Endothelial cell of umbilical vein (primary cell): Measurements from ENCODE around the gene NDUFAF2. TPM values are rescaled to one million over a fixed set of nuclear protein-coding genes. Genes with fewer than 3 reads are reported as not detected.

Experiments
- BruUV-seq: library from RNA; stranded (reverse); fragments of 400-500 nt; replicated peaks from 2 replicates; lab custom pipeline; 2021; lab: Mats Ljungman, UMichigan
- CTCF ChIA-PET: fragments of 300-600, 350-600 bp; sonication (Branson Sonifier 250); formaldehyde crosslinking; loops from one replicate; lab custom pipeline; 2021; ENCODE audit warnings: antibody characterized with exemption, inconsistent platforms; lab: Charles Lee
- POLR2A ChIA-PET: fragments of 300-600, 350-600 bp; sonication (Branson Sonifier 250); formaldehyde crosslinking; loops from one replicate; lab custom pipeline; 2021; ENCODE audit warnings: antibody characterized with exemption, inconsistent platforms; lab: Charles Lee
- DNase-seq: peaks from one replicate; pipeline ENCODE4 v3.0.0-alpha.2; 2011; ENCODE audit warnings: low read depth, low spot score
- FAIRE-seq: peaks from 2 replicates; lab custom pipeline; 2011; peaks lifted over from hg19 to GRCh38; lab: Jason Lieb, UNC
- H2AFZ ChIP-seq: 2 replicates; pipeline ENCODE4 v1.6.0; 2012; ENCODE audit warnings: low read depth, low read length, control low read depth, inconsistent platforms
- H3K27ac ChIP-seq: 2 replicates; pipeline ENCODE4 v1.5.1; 2011; ENCODE audit warnings: low read depth, mild to moderate bottlenecking, control low read depth, low read length, moderate library complexity; ENCODE audit not compliant: insufficient read depth
- H3K27me3 ChIP-seq, 2 experiments: 2 replicates each; pipeline versions ENCODE4 v1.6.0 to v1.6.1; 2011; ENCODE audit warnings: low read length in 2 of 2, mixed read lengths in 1 of 2; ENCODE audit not compliant: control insufficient read depth in 2 of 2, insufficient read depth in 2 of 2
- H3K36me3 ChIP-seq, 2 experiments: 2 replicates in 1 of 2; 3 replicates in 1 of 2; pipeline ENCODE4 v1.5.1; 2011; ENCODE audit warnings: low read length in 2 of 2, mild to moderate bottlenecking in 1 of 2, moderate library complexity in 1 of 2; ENCODE audit not compliant: control insufficient read depth in 2 of 2, insufficient read depth in 2 of 2; ENCODE audit errors: extremely low read depth in 1 of 2
- H3K4me1 ChIP-seq: 3 replicates; pipeline ENCODE4 v1.5.1; 2011; ENCODE audit warnings: mild to moderate bottlenecking, low read length; ENCODE audit not compliant: control insufficient read depth, insufficient read depth; ENCODE audit errors: extremely low read depth
- H3K4me2 ChIP-seq: 2 replicates; pipeline ENCODE4 v1.6.1; 2011; ENCODE audit warnings: low read length, control low read depth, mixed read lengths; ENCODE audit not compliant: insufficient read depth
- H3K4me3 ChIP-seq, 3 experiments: fragments of 200-600 bp in 1 of 3; sonication (generic), shearing (Covaris generic) in 1 of 3; replicated peaks in 1 of 3; 2 replicates each; pipeline ENCODE4 v1.5.1; 2011 to 2016; ENCODE audit warnings: control low read depth in 3 of 3, low read length in 3 of 3, mild to moderate bottlenecking in 2 of 3, inconsistent platforms in 1 of 3, low read depth in 1 of 3, moderate library complexity in 1 of 3; ENCODE audit not compliant: insufficient read depth in 1 of 3
- H3K79me2 ChIP-seq: 2 replicates; pipeline ENCODE4 v1.6.0; 2012; ENCODE audit warnings: low read length, inconsistent platforms; ENCODE audit not compliant: control insufficient read depth, insufficient read depth
- H3K9ac ChIP-seq: replicated peaks from 2 replicates; pipeline ENCODE3; 2011; ENCODE audit warnings: low read length, control low read depth; ENCODE audit not compliant: insufficient read depth; ENCODE audit errors: extremely low read depth
- H3K9me1 ChIP-seq: replicated peaks from 3 replicates; pipeline ENCODE4 v1.6.0; 2011; ENCODE audit warnings: mild to moderate bottlenecking, low read length; ENCODE audit not compliant: control insufficient read depth, insufficient read depth; ENCODE audit errors: extremely low read depth
- H3K9me3 ChIP-seq: replicated peaks from 2 replicates; pipeline ENCODE4 v1.5.1; 2012; ENCODE audit warnings: low read length, inconsistent platforms; ENCODE audit not compliant: control insufficient read depth, insufficient read depth
- H4K20me1 ChIP-seq: replicated peaks from 2 replicates; pipeline ENCODE3; 2011; ENCODE audit warnings: mild to moderate bottlenecking, low read length; ENCODE audit not compliant: control insufficient read depth, insufficient read depth; ENCODE audit errors: extremely low read depth
- CTCF ChIP-seq, 2 donors: IDR thresholded peaks; 1 replicate in 1 of 2; 2 replicates in 1 of 2; pipeline ENCODE4 v1.5.1; 2011; ENCODE audit warnings: low read length in 2 of 2, mild to moderate bottlenecking in 2 of 2, moderate library complexity in 2 of 2, control low read depth in 1 of 2, inconsistent platforms in 1 of 2, low read depth in 1 of 2; ENCODE audit not compliant: insufficient read depth in 1 of 2; ENCODE audit errors: extremely low read depth in 1 of 2
- EZH2 ChIP-seq: IDR thresholded peaks from 2 replicates; pipeline ENCODE4 v1.6.1; 2012; ENCODE audit warnings: borderline replicate concordance, low read depth, mild to moderate bottlenecking, moderate library complexity, low read length, inconsistent platforms; ENCODE audit not compliant: severe bottlenecking
- FOS ChIP-seq: IDR thresholded peaks from 2 replicates; pipeline ENCODE4 v1.6.1; 2011; ENCODE audit warnings: mild to moderate bottlenecking, low read length, moderate library complexity, borderline replicate concordance; ENCODE audit not compliant: insufficient read depth
- GATA2 ChIP-seq: IDR thresholded peaks from 2 replicates; pipeline ENCODE4 v1.7.0; 2011; ENCODE audit warnings: low read depth, mild to moderate bottlenecking, moderate library complexity, mixed read lengths, low read length; ENCODE audit not compliant: insufficient read length, insufficient read depth
- JUN ChIP-seq: IDR thresholded peaks from 2 replicates; pipeline ENCODE4 v1.6.1; 2011; ENCODE audit warnings: borderline replicate concordance, low read depth; ENCODE audit not compliant: insufficient read length, insufficient read depth
- MAX ChIP-seq: IDR thresholded peaks from 2 replicates; pipeline ENCODE4 v1.6.1; 2011; ENCODE audit not compliant: insufficient read depth, insufficient read length
- MYC ChIP-seq: IDR thresholded peaks from one replicate; pipeline ENCODE4 v1.6.1; 2011; ENCODE audit warnings: mild to moderate bottlenecking, low read depth, low read length
- POLR2A ChIP-seq: IDR thresholded peaks from 2 replicates; pipeline ENCODE4 v1.6.1; 2012; ENCODE audit warnings: low read depth, mild to moderate bottlenecking, control low read depth, low read length
- POLR2AphosphoS5 ChIP-seq: IDR thresholded peaks from 2 replicates; pipeline ENCODE4 v1.6.1; 2012; ENCODE audit warnings: low read depth, mild to moderate bottlenecking, control low read depth, low read length, moderate library complexity; ENCODE audit not compliant: insufficient read depth
- dilution Hi-C: fragments of 300-500 bp; cut with MboI; formaldehyde crosslinking; loops from one replicate; pipeline ENCODE4 v1.15.0; 2019; ENCODE audit warnings: low sequenced_read_pairs; ENCODE audit not compliant: extremely low pct_ligation_motif_present
- intact Hi-C: fragments of 100-400 bp; cut with micrococcal nuclease; formaldehyde crosslinking; loops from one replicate; pipeline ENCODE4 v1.10.0; 2022
- polyA plus RNA-seq, 4 experiments: library from polyadenylated mRNA; depleted of rRNA in 3 of 4; stranded (reverse) in 3 of 4; unstranded in 1 of 4; fragments of >200 nt; gene quantifications; 2 replicates each; pipeline versions ENCODE4 v1.2.1 to v1.2.3, GENCODE V29; 2011 to 2012; ENCODE audit warnings: missing spikeins in 1 of 4
- total RNA-seq: library from RNA; stranded (reverse); gene quantifications from 2 replicates; pipeline ENCODE4 v1.2.3, GENCODE V29; 2021

The NDUFAF2 gene
- total and polyA plus RNA-seq, 2 donors (not counting 3 experiments of a cell fraction or from before 2014, with no cell fraction given) = 10.7 to 39.9 TPM

- intact Hi-C loops = no loop called here
- no peak for FAIRE-seq
- Histone ChIP-seq H3K79me2 (no peaks in the 10 kb centered on the region), H2AFZ (no peak overlapping the region), H3K9me3 (no peaks in the 10 kb centered on the region), H3K9ac (no peak overlapping the region), H3K27me3 (no peaks in the 10 kb centered on the region), H3K4me1 (no peaks in the 10 kb centered on the region), H3K9me1 (no peaks in the 10 kb centered on the region), H3K4me3 (no peak overlapping the region), H3K27ac (no peak overlapping the region), H3K36me3 (no peaks in the 10 kb centered on the region), H4K20me1 (no peaks in the 10 kb centered on the region), H3K4me2 (no peak overlapping the region)
- TF ChIP-seq EZH2 (no peak), FOS (no peak), MYC (no peak), POLR2AphosphoS5 (no peak), JUN (no peak), POLR2A (no peak)
- no TSS peak for BruUV-seq
- dilution Hi-C loops = no loop called here
- no peak for DNase-seq
- ChIA-PET POLR2A (no interaction called here), CTCF (interaction anchor here (1.1 to 2.4 kb wide), 5 partner anchors 19 to 192 kb away, joined by 3 to 9 read pairs (median 4); partner anchors contain the start of gene ZSWIM6)
These were observed 194.3 kb downstream of the NDUFAF2 start for GRCh38 chr5:61139094-61139873.

GRCh38 chr5:61139931-61140330, 194.9 kb downstream of the NDUFAF2 start:
- Histone ChIP-seq H3K9me1 (no peaks in the 10 kb centered on the region), H3K36me3 (no peaks in the 10 kb centered on the region), H4K20me1 (no peaks in the 10 kb centered on the region), H3K27me3 (no peaks in the 10 kb centered on the region), H2AFZ (no peak overlapping the region), H3K9ac (no peak overlapping the region), H3K9me3 (no peaks in the 10 kb centered on the region), H3K4me3 (no peak overlapping the region), H3K79me2 (no peaks in the 10 kb centered on the region), H3K27ac (no peak overlapping the region), H3K4me1 (no peaks in the 10 kb centered on the region), H3K4me2 (no peak overlapping the region)
- DNase-seq (no peak), FAIRE-seq (no peak)
- BruUV-seq = no TSS peak
- dilution Hi-C loops (no loop called here), intact Hi-C loops (no loop called here)
- POLR2A ChIA-PET = no interaction called here
- no peak for TF ChIP-seq MYC
- no peak for TF ChIP-seq JUN
- TF ChIP-seq POLR2AphosphoS5 = no peak
- no peak for TF ChIP-seq MAX
- no peak for TF ChIP-seq GATA2
- TF ChIP-seq POLR2A = no peak
- TF ChIP-seq EZH2 = no peak
- TF ChIP-seq FOS = no peak
- no peak for TF ChIP-seq CTCF (IDR thresholded peaks at IDR 0.05; ENCODE audit: extremely low read depth in 1 of 2, insufficient read depth in 1 of 2, low read depth in 1 of 2, low read length in 2 of 2)
- CTCF ChIA-PET = interaction anchor here (1.2 to 2.4 kb wide), 3 partner anchors 85 to 192 kb away, joined by 3 to 9 read pairs (median 4); partner anchors contain the start of gene ZSWIM6
